Hepatocyte (in vitro differentiated cells): ENCODE measurements around the gene PRCD.

ENCODE experiments used
- EZH2 ChIP-seq: fragments of 200-600 bp; sonication (generic); IDR thresholded peaks from 2 replicates; pipeline ENCODE4 v1.6.1; 2016; ENCODE audit warnings: antibody characterized with exemption, mild to moderate bottlenecking, borderline replicate concordance
- TF ChIP-seq, protein P1 (sequence below): fragments of 200-600 bp; sonication (generic); IDR thresholded peaks from 2 replicates; pipeline ENCODE4 v1.5.1; 2016; ENCODE audit warnings: antibody characterized with exemption, mild to moderate bottlenecking; ENCODE audit not compliant: poor library complexity

DNA sequence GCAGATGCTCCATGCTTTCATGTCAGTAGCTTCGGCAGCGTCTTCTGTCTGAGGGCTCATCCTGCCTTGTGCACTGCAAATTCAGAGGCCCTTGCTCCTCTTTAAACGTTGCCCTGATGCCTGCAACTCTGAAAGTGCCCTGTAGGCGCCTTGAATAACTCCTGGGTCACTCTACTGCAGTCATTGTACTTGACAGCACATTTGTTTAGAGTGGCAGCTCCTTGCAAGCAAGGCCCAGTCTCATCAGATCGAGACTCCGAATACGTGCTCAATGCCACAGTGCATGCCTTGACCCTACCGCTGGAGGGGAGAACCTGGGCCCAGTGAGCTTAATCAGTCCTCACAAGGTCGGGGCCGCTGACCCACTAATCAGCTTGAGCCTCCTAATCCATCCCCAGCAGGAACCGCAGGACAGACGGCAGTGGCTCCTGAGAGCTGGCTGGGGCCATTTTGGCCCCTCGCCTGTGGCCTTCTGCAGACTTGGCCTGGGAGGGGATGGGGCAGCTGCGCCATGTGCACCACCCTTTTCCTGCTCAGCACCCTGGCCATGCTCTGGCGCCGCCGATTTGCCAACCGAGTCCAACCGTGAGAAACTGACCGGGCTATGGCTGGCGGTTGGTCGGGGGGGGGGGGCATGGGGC is at the start of gene PRCD:
- TF ChIP-seq, protein P1, sequence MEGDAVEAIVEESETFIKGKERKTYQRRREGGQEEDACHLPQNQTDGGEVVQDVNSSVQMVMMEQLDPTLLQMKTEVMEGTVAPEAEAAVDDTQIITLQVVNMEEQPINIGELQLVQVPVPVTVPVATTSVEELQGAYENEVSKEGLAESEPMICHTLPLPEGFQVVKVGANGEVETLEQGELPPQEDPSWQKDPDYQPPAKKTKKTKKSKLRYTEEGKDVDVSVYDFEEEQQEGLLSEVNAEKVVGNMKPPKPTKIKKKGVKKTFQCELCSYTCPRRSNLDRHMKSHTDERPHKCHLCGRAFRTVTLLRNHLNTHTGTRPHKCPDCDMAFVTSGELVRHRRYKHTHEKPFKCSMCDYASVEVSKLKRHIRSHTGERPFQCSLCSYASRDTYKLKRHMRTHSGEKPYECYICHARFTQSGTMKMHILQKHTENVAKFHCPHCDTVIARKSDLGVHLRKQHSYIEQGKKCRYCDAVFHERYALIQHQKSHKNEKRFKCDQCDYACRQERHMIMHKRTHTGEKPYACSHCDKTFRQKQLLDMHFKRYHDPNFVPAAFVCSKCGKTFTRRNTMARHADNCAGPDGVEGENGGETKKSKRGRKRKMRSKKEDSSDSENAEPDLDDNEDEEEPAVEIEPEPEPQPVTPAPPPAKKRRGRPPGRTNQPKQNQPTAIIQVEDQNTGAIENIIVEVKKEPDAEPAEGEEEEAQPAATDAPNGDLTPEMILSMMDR: no peak
- no peak for TF ChIP-seq EZH2
